BJ (cell line): ENCODE results near the gene C5AR1. TPM values are rescaled to one million over a fixed set of nuclear protein-coding genes. Genes with fewer than 3 reads are reported as not detected.

Experiments used
- CTCF ChIA-PET: fragments of 350-600 bp; formaldehyde crosslinking; extraction: SDS; loops from one replicate; lab custom pipeline; 2021; ENCODE audit warnings: antibody characterized with exemption, inconsistent platforms; lab: Yijun Ruan, JAX
- POLR2A ChIA-PET: fragments of 300-600 bp; sonication (Branson Sonifier 250); formaldehyde crosslinking; extraction: SDS; loops from one replicate; lab custom pipeline; 2021; ENCODE audit warnings: antibody characterized with exemption; lab: Charles Lee
- DNase-seq: peaks from one replicate; pipeline ENCODE4 v3.0.0-alpha.2; 2011; ENCODE audit warnings: low read depth
- H3K27me3 ChIP-seq: 2 replicates; pipeline ENCODE4 v1.6.0; 2011; ENCODE audit warnings: low read length; ENCODE audit not compliant: control insufficient read depth, insufficient read depth
- H3K36me3 ChIP-seq: 2 replicates; pipeline ENCODE4 v1.5.1; 2011; ENCODE audit warnings: low read length; ENCODE audit not compliant: control insufficient read depth, insufficient read depth
- H3K4me3 ChIP-seq: 2 replicates; pipeline ENCODE4 v1.5.1; 2011; ENCODE audit warnings: low read depth, mild to moderate bottlenecking, control low read depth, low read length
- polyA plus RNA-seq: library from polyadenylated mRNA; depleted of rRNA; stranded (reverse); fragments of >200 nt; gene quantifications from 2 replicates; pipeline ENCODE4 v1.2.3, GENCODE V29; 2011; rRNA removed
- TF ChIP-seq, protein P1 (sequence below): IDR thresholded peaks from 2 replicates; pipeline ENCODE4 v1.5.1; 2011; ENCODE audit warnings: low read depth, mild to moderate bottlenecking, control low read depth, inconsistent platforms, low read length, moderate library complexity; ENCODE audit not compliant: insufficient read depth

The C5AR1 gene
- polyA plus RNA-seq, 1 experiment: 0.42 TPM

GRCh38 chr19:47370045-47370611 lies 60.5 kb downstream of the C5AR1 start:
- TF ChIP-seq, protein P1, sequence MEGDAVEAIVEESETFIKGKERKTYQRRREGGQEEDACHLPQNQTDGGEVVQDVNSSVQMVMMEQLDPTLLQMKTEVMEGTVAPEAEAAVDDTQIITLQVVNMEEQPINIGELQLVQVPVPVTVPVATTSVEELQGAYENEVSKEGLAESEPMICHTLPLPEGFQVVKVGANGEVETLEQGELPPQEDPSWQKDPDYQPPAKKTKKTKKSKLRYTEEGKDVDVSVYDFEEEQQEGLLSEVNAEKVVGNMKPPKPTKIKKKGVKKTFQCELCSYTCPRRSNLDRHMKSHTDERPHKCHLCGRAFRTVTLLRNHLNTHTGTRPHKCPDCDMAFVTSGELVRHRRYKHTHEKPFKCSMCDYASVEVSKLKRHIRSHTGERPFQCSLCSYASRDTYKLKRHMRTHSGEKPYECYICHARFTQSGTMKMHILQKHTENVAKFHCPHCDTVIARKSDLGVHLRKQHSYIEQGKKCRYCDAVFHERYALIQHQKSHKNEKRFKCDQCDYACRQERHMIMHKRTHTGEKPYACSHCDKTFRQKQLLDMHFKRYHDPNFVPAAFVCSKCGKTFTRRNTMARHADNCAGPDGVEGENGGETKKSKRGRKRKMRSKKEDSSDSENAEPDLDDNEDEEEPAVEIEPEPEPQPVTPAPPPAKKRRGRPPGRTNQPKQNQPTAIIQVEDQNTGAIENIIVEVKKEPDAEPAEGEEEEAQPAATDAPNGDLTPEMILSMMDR: no peak
- CTCF ChIA-PET: interaction anchor here (0.9 to 4.3 kb wide), 3 partner anchors 21 to 124 kb away, joined by 3 to 16 read pairs (median 3); partner anchors contain the start of gene DHX34
- POLR2A ChIA-PET: interaction anchor here (0.5 kb wide), 1 partner anchor 114 kb away, joined by 4 read pairs; the partner anchor contains the start of gene CCDC9
- H3K36me3 ChIP-seq: peaks cover 30% of the 10 kb centered on the region
- no peaks in the 10 kb centered on the region for H3K27me3 ChIP-seq
- H3K4me3 ChIP-seq: no peak overlapping the region
- no peak for DNase-seq

- POLR2A ChIA-PET: no interaction called here
- DNase-seq: no peak
- no peaks in the 10 kb centered on the region for H3K27me3 ChIP-seq
- CTCF ChIA-PET: interaction anchor here (1.4 to 4.3 kb wide), 2 partner anchors 20 to 22 kb away, joined by 3 to 16 read pairs; partner anchors contain the start of gene DHX34
- peaks cover 35% of the 10 kb centered on the region for H3K36me3 ChIP-seq
- TF ChIP-seq, protein P1: no peak
- H3K4me3 ChIP-seq: no peak overlapping the region
Measured at GRCh38 chr19:47371261-47371660, 61.6 kb downstream of the C5AR1 start.

Other genes with a start within 250 kb of the C5AR1 start
- gene ZC3H4, start 196.1 kb upstream of the C5AR1 start, polyA plus RNA-seq: 3.3 and 4.3 TPM in 2 replicates
- 138 and 156 TPM in 2 replicates for gene SAE1, start 179.0 kb upstream of the C5AR1 start, polyA plus RNA-seq
- 5.2 and 5.7 TPM in 2 replicates for gene BBC3, start 78.7 kb upstream of the C5AR1 start, polyA plus RNA-seq
- gene CCDC9, start 53.3 kb upstream of the C5AR1 start, polyA plus RNA-seq: 4.1 and 5.5 TPM in 2 replicates
- gene INAFM1, start 35.0 kb upstream of the C5AR1 start, polyA plus RNA-seq: 2.2 and 2.9 TPM in 2 replicates
- gene C5AR2, start 22.3 kb downstream of the C5AR1 start, polyA plus RNA-seq: 0.01 TPM in 1 of 2 replicates, not detected in the other
- 4.1 and 6.4 TPM in 2 replicates for gene DHX34, start 39.5 kb downstream of the C5AR1 start, polyA plus RNA-seq
- gene MEIS3, start 109.7 kb downstream of the C5AR1 start, polyA plus RNA-seq: 35.0 and 51.3 TPM in 2 replicates
- 0.02 TPM in 1 of 2 replicates, not detected in the other for gene SLC8A2, start 162.0 kb downstream of the C5AR1 start, polyA plus RNA-seq
- 7.0 and 12.1 TPM in 2 replicates for gene KPTN, start 174.4 kb downstream of the C5AR1 start, polyA plus RNA-seq
- 100 and 203 TPM in 2 replicates for gene NAPA, start 205.2 kb downstream of the C5AR1 start, polyA plus RNA-seq